Liver (tissue), 9 donors: ENCODE data around the gene TM9SF2. TPM values are rescaled to one million over a fixed set of nuclear protein-coding genes. Genes with fewer than 3 reads are reported as not detected.

Experiments
- DNase-seq: peaks from one replicate; pipeline ENCODE4 v3.0.0-alpha.2; 2017; ENCODE audit warnings: low spot score
- H3K27ac ChIP-seq, 2 donors: one replicate each; pipeline ENCODE4 v1.7.0; 2013; ENCODE audit warnings: inconsistent platforms in 2 of 2, low read length in 2 of 2, control low read depth in 1 of 2, low read depth in 1 of 2, mild to moderate bottlenecking in 1 of 2
- H3K27me3 ChIP-seq, 4 donors: one replicate each; pipeline versions ENCODE4 v1.6.1 to v1.7.0; 2013; ENCODE audit warnings: low read length in 3 of 4, inconsistent platforms in 1 of 4, mild to moderate bottlenecking in 1 of 4, moderate library complexity in 1 of 4; ENCODE audit not compliant: control insufficient read depth in 4 of 4, insufficient read depth in 4 of 4
- H3K36me3 ChIP-seq, 4 donors: one replicate each; pipeline versions ENCODE4 v1.6.1 to v1.7.0; 2013; ENCODE audit warnings: low read length in 3 of 4, mild to moderate bottlenecking in 3 of 4, low read depth in 1 of 4, moderate library complexity in 1 of 4; ENCODE audit not compliant: control insufficient read depth in 4 of 4, insufficient read depth in 3 of 4
- H3K4me1 ChIP-seq, 4 donors: one replicate each; pipeline versions ENCODE4 v1.6.1 to v1.7.0; 2013; ENCODE audit warnings: low read length in 3 of 4, mild to moderate bottlenecking in 3 of 4, moderate library complexity in 1 of 4; ENCODE audit not compliant: control insufficient read depth in 4 of 4, insufficient read depth in 4 of 4
- H3K4me3 ChIP-seq, 3 donors: one replicate each; pipeline versions ENCODE4 v1.6.1 to v1.7.0; 2013; ENCODE audit warnings: low read length in 3 of 3, control low read depth in 1 of 3, low read depth in 1 of 3, mild to moderate bottlenecking in 1 of 3
- H3K9ac ChIP-seq, 2 donors: one replicate each; pipeline ENCODE4 v1.7.0; 2013; ENCODE audit warnings: low read length in 2 of 2, mild to moderate bottlenecking in 2 of 2, moderate library complexity in 2 of 2, control low read depth in 1 of 2, low read depth in 1 of 2
- H3K9me3 ChIP-seq, 4 donors: one replicate each; pipeline versions ENCODE4 v1.6.1 to v1.7.0; 2013; ENCODE audit warnings: low read length in 3 of 4; ENCODE audit not compliant: control insufficient read depth in 4 of 4
- ATF3 ChIP-seq: IDR thresholded peaks from 2 replicates; pipeline ENCODE4 v1.6.1; 2016; ENCODE audit warnings: antibody characterized with exemption
- EGR1 ChIP-seq, 2 donors: IDR thresholded peaks; 2 replicates each; pipeline ENCODE4 v1.6.1; 2016 to 2018; ENCODE audit warnings: antibody characterized with exemption in 2 of 2, low read depth in 2 of 2
- FOXA1 ChIP-seq: IDR thresholded peaks from 2 replicates; pipeline ENCODE4 v1.6.1; 2016; ENCODE audit warnings: antibody characterized with exemption
- FOXA2 ChIP-seq: IDR thresholded peaks from 2 replicates; pipeline ENCODE4 v1.6.1; 2016; ENCODE audit warnings: antibody characterized with exemption
- GABPA ChIP-seq, 2 donors: IDR thresholded peaks in 1 of 2; conservative IDR thresholded peaks in 1 of 2; 2 replicates each; pipeline ENCODE4 v1.6.1; 2016; ENCODE audit warnings: antibody characterized with exemption in 2 of 2, mild to moderate bottlenecking in 1 of 2, moderate library complexity in 1 of 2
- HNF4A ChIP-seq, 2 donors: conservative IDR thresholded peaks; 2 replicates each; pipeline ENCODE4 v1.6.1; 2016; ENCODE audit warnings: antibody characterized with exemption in 2 of 2, mild to moderate bottlenecking in 2 of 2
- HNF4G ChIP-seq: IDR thresholded peaks from 2 replicates; pipeline ENCODE4 v1.6.1; 2016; ENCODE audit warnings: antibody characterized with exemption
- JUND ChIP-seq, 2 donors: IDR thresholded peaks; 2 replicates each; pipeline ENCODE4 v1.6.1; 2016; ENCODE audit warnings: antibody characterized with exemption in 2 of 2
- MAX ChIP-seq: IDR thresholded peaks from 2 replicates; pipeline ENCODE4 v1.6.1; 2016; ENCODE audit warnings: antibody characterized with exemption
- NR2F2 ChIP-seq: IDR thresholded peaks from 2 replicates; pipeline ENCODE4 v1.6.1; 2016; ENCODE audit warnings: antibody characterized with exemption
- RAD21 ChIP-seq, 2 donors: IDR thresholded peaks; 2 replicates each; pipeline ENCODE4 v1.6.1; 2016; ENCODE audit warnings: antibody characterized with exemption in 2 of 2, mild to moderate bottlenecking in 2 of 2
- REST ChIP-seq: IDR thresholded peaks from 2 replicates; pipeline ENCODE4 v1.6.1; 2016; ENCODE audit warnings: antibody characterized with exemption, mild to moderate bottlenecking
- SP1 ChIP-seq: IDR thresholded peaks from 2 replicates; pipeline ENCODE4 v1.6.1; 2018; ENCODE audit warnings: antibody characterized with exemption, mild to moderate bottlenecking
- TAF1 ChIP-seq: conservative IDR thresholded peaks from 2 replicates; pipeline ENCODE4 v1.6.1; 2016; ENCODE audit warnings: antibody characterized with exemption, mild to moderate bottlenecking
- YY1 ChIP-seq: IDR thresholded peaks from 2 replicates; pipeline ENCODE4 v1.6.1; 2016; ENCODE audit warnings: antibody characterized with exemption, mild to moderate bottlenecking
- WGBS: extraction: QIAGEN DNeasy Blood & Tissue Kit; methylation state at CpG from one replicate; pipeline ENCODE4 v1.1.7; 2013; 5-methylcytosine and 5-hydroxymethylcytosine counted together
- polyA plus RNA-seq, 2 donors: library from polyadenylated mRNA; stranded (reverse) in 1 of 2; unstranded in 1 of 2; fragments of 200-250 nt in 1 of 2; fragments of >200 nt in 1 of 2; fragmentation: Nextera tagmentation in 1 of 2; extraction: Ambion mirVana in 1 of 2; gene quantifications; one replicate each; pipeline versions ENCODE4 v1.2.1 to v1.2.3, GENCODE V29; 2013 to 2015
- total RNA-seq, 2 donors: library from RNA; depleted of rRNA; stranded (reverse); fragments of >200 nt; gene quantifications; one replicate each; pipeline ENCODE4 v1.2.3, GENCODE V29; 2014
- TF ChIP-seq, protein P1 (sequence below): fragments of 150-350 bp; IDR thresholded peaks from 2 replicates; pipeline ENCODE4 v1.5.1; 2017; ENCODE audit warnings: improper control_type of control experiment, low read depth, low read length; ENCODE audit not compliant: missing input control
- TF ChIP-seq, protein P2 (sequence below): IDR thresholded peaks from 2 replicates; pipeline ENCODE4 v1.6.1; 2016; ENCODE audit warnings: antibody characterized with exemption
- donor health status: healthy.
- donor health status: healthy.
- donor health status: healthy.
- donor health status: healthy.
- donor health status: healthy.

TM9SF2 gene
- total and polyA plus RNA-seq, 4 donors = 70.2 to 112 (median 99.0) TPM

DNA sequence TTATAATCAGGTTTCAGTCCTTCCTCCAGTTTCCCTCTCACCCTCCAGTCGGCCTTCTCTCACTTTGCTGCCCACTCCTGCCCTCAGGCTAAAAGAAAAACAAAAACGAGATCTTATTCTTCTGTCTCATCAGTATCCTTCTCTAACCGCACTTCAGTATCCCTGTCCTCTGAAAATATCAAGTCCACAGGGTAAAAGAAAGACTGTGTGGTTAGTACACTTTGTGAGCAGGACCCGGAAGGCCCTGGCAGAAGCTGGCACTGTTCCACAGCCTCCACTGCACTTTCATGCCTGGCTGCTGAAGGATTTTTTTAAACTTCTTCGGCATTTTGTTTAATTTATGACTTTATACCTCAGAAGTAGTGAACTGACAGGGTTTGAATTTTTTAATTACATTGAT is 51.8 kb downstream of the TM9SF2 start:
- Histone ChIP-seq H3K9me3 (no peaks in the 10 kb centered on the region), H3K27me3 (no peaks in the 10 kb centered on the region), H3K4me3 (no peak overlapping the region), H3K9ac (no peak overlapping the region), H3K4me1 (peaks cover under 1 to 10% (median 6%) of the 10 kb centered on the region in 4 donors), H3K27ac (no peak overlapping the region), H3K36me3 (peaks cover 11 to 48% (median 34%) of the 10 kb centered on the region in 4 donors)
- DNase-seq = no peak
- WGBS = 79% methylated on average over 5 of the region's 5 CpGs
- TF ChIP-seq FOXA1 (no peak), MAX (no peak), FOXA2 (no peak), EGR1 (IDR thresholded peaks at IDR 0.05; ENCODE audit: low read depth in 2 of 2) (no peak), YY1 (no peak), SP1 (no peak), TAF1 (no peak), RAD21 (IDR thresholded peaks at IDR 0.05) (no peak), NR2F2 (no peak), REST (no peak), GABPA (IDR thresholded peaks at IDR 0.05 in 1 of 2, conservative IDR thresholded peaks at IDR 0.05 in 1 of 2) (no peak), HNF4A (conservative IDR thresholded peaks at IDR 0.05) (no peak), JUND (IDR thresholded peaks at IDR 0.05) (no peak), ATF3 (no peak)
- TF ChIP-seq, protein P1, sequence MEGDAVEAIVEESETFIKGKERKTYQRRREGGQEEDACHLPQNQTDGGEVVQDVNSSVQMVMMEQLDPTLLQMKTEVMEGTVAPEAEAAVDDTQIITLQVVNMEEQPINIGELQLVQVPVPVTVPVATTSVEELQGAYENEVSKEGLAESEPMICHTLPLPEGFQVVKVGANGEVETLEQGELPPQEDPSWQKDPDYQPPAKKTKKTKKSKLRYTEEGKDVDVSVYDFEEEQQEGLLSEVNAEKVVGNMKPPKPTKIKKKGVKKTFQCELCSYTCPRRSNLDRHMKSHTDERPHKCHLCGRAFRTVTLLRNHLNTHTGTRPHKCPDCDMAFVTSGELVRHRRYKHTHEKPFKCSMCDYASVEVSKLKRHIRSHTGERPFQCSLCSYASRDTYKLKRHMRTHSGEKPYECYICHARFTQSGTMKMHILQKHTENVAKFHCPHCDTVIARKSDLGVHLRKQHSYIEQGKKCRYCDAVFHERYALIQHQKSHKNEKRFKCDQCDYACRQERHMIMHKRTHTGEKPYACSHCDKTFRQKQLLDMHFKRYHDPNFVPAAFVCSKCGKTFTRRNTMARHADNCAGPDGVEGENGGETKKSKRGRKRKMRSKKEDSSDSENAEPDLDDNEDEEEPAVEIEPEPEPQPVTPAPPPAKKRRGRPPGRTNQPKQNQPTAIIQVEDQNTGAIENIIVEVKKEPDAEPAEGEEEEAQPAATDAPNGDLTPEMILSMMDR = no peak
- TF ChIP-seq, protein P2, sequence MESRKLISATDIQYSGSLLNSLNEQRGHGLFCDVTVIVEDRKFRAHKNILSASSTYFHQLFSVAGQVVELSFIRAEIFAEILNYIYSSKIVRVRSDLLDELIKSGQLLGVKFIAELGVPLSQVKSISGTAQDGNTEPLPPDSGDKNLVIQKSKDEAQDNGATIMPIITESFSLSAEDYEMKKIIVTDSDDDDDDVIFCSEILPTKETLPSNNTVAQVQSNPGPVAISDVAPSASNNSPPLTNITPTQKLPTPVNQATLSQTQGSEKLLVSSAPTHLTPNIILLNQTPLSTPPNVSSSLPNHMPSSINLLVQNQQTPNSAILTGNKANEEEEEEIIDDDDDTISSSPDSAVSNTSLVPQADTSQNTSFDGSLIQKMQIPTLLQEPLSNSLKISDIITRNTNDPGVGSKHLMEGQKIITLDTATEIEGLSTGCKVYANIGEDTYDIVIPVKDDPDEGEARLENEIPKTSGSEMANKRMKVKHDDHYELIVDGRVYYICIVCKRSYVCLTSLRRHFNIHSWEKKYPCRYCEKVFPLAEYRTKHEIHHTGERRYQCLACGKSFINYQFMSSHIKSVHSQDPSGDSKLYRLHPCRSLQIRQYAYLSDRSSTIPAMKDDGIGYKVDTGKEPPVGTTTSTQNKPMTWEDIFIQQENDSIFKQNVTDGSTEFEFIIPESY = no peak

GRCh38 chr13:99555149-99555548 is 53.9 kb downstream of the TM9SF2 start:
- Histone ChIP-seq H3K4me3 (no peak overlapping the region), H3K36me3 (peaks cover 9 to 41% (median 27%) of the 10 kb centered on the region in 4 donors), H3K9me3 (no peaks in the 10 kb centered on the region), H3K4me1 (peaks cover under 1 to 28% (median 13%) of the 10 kb centered on the region in 4 donors), H3K27me3 (no peaks in the 10 kb centered on the region), H3K9ac (no peak overlapping the region), H3K27ac (no peak overlapping the region)
- 62% methylated on average over 5 of the region's 5 CpGs for WGBS
- DNase-seq = no peak
- TF ChIP-seq NR2F2 = no peak
- TF ChIP-seq GABPA (IDR thresholded peaks at IDR 0.05 in 1 of 2, conservative IDR thresholded peaks at IDR 0.05 in 1 of 2) = no peak
- no peak for TF ChIP-seq HNF4A (conservative IDR thresholded peaks at IDR 0.05)
- TF ChIP-seq REST = no peak
- no peak for TF ChIP-seq EGR1 (IDR thresholded peaks at IDR 0.05; ENCODE audit: low read depth in 2 of 2)
- no peak for TF ChIP-seq HNF4G
- no peak for TF ChIP-seq FOXA1
- no peak for TF ChIP-seq MAX
- no peak for TF ChIP-seq SP1
- TF ChIP-seq, protein P2 = no peak
- no peak for TF ChIP-seq RAD21 (IDR thresholded peaks at IDR 0.05)
- no peak for TF ChIP-seq FOXA2
- TF ChIP-seq YY1 = no peak
- TF ChIP-seq JUND (IDR thresholded peaks at IDR 0.05) = no peak
